ENCODE results near the gene RPL23. TPM values are rescaled to one million over a fixed set of nuclear protein-coding genes. Genes with fewer than 3 reads are reported as not detected.

RPL23 gene
- total and polyA plus RNA-seq, 9 of the 15 experiments (the other 6 are each of a cell fraction or from before 2014, with no cell fraction given): 1,745 to 3,667 (median 3,096) TPM

DNA sequence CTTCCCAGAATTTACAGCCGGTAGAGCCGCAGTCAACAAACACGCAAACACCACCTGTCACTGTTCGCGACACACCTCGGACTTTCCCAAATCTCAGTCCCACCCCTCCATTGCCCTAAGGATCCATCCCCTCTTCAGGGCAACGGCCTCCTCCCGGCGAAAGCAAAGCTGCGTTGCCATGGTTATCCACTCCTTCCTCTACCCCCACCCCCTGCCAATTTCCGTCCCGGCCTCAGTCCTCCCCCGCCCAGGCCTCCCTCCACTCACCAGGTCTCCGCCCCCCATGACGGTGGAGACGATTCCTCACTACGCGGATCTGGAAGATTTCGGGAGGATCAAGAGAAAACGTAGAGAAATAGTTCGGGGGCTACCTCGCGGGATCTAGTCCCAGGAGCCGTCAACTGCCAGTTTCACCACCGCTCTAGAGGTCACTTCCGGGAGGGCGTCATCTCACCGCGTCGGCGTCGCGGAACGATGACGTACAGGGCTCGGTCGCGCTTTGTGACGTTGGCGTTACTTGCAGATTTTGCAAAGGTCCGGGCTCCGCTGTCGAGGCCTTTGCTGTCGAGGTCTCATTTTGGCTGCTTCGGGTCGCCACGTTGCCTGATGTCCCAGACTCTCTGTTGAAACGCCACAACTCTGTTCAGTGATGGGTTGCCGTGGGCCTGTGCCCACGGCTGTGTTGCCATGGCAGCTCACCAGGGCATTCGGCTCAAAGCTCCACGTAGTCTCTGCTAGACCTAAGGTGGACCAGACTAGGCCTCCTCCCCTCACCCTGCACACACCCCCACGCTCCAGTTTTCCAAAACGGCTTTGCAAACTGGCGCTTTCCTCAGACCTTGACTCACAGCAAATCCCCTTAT, 28.4 kb downstream of the RPL23 start, which contains the start of gene CWC25 (continued):
- TF ChIP-seq KDM4B (IDR thresholded peaks at IDR 0.05; ENCODE audit: borderline replicate concordance in 2 of 2, low read depth in 1 of 2) (no peak; a peak in 1 of 4 replicates), POLR2AphosphoS5 (IDR thresholded peaks at IDR 0.05; ENCODE audit: control insufficient read depth, insufficient read depth, low read depth, low read length) (peak; percentile 82), TCF3 (CRISPR knock-in tag; IDR thresholded peaks at IDR 0.05) (0 out of 2 replicates have a peak, but pooled peaks have one; percentile 22), ZNF76 (CRISPR knock-in tag; IDR thresholded peaks at IDR 0.05; ENCODE audit: borderline replicate concordance) (no peak), NRF1 (conservative IDR thresholded peaks at IDR 0.05 in 1 of 2, IDR thresholded peaks at IDR 0.05 in 1 of 2) (no peak), RBM34 (IDR thresholded peaks at IDR 0.05; ENCODE audit: borderline replicate concordance, insufficient read depth, low read length) (no peak), MECOM (CRISPR knock-in tag; IDR thresholded peaks at IDR 0.05) (no peak), FOXA1 (IDR thresholded peaks at IDR 0.05; ENCODE audit: borderline replicate concordance) (no peak), TAL1 (IDR thresholded peaks at IDR 0.05) (no peak), ZBED1 (IDR thresholded peaks at IDR 0.05) (no peak; the same call in 1 of the 2 replicates), SAFB2 (IDR thresholded peaks at IDR 0.05; ENCODE audit: borderline replicate concordance, low read depth, low read length, severe bottlenecking) (no peak), ZNF707 (CRISPR knock-in tag; conservative IDR thresholded peaks at IDR 0.05) (no peak), SMARCA4 (IDR thresholded peaks at IDR 0.05) (no peak), MCM2 (IDR thresholded peaks at IDR 0.05; ENCODE audit: low read depth) (no peak), EWSR1 (IDR thresholded peaks at IDR 0.05; ENCODE audit: borderline replicate concordance, low read depth, partially characterized antibody) (no peak)
- TF ChIP-seq, protein P1, sequence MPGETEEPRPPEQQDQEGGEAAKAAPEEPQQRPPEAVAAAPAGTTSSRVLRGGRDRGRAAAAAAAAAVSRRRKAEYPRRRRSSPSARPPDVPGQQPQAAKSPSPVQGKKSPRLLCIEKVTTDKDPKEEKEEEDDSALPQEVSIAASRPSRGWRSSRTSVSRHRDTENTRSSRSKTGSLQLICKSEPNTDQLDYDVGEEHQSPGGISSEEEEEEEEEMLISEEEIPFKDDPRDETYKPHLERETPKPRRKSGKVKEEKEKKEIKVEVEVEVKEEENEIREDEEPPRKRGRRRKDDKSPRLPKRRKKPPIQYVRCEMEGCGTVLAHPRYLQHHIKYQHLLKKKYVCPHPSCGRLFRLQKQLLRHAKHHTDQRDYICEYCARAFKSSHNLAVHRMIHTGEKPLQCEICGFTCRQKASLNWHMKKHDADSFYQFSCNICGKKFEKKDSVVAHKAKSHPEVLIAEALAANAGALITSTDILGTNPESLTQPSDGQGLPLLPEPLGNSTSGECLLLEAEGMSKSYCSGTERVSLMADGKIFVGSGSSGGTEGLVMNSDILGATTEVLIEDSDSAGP (CRISPR knock-in tag; IDR thresholded peaks at IDR 0.05): no peak
- TF ChIP-seq, protein P2, sequence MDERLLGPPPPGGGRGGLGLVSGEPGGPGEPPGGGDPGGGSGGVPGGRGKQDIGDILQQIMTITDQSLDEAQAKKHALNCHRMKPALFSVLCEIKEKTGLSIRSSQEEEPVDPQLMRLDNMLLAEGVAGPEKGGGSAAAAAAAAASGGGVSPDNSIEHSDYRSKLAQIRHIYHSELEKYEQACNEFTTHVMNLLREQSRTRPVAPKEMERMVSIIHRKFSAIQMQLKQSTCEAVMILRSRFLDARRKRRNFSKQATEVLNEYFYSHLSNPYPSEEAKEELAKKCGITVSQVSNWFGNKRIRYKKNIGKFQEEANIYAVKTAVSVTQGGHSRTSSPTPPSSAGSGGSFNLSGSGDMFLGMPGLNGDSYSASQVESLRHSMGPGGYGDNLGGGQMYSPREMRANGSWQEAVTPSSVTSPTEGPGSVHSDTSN (CRISPR knock-in tag; IDR thresholded peaks at IDR 0.05; ENCODE audit: low read depth): no peak
- TF ChIP-seq, protein P2 (tag; conservative IDR thresholded peaks at IDR 0.05; ENCODE audit: low read depth): 0 out of 2 replicates have a peak, but pooled peaks have one; percentile 6
- TF ChIP-seq, protein P3, sequence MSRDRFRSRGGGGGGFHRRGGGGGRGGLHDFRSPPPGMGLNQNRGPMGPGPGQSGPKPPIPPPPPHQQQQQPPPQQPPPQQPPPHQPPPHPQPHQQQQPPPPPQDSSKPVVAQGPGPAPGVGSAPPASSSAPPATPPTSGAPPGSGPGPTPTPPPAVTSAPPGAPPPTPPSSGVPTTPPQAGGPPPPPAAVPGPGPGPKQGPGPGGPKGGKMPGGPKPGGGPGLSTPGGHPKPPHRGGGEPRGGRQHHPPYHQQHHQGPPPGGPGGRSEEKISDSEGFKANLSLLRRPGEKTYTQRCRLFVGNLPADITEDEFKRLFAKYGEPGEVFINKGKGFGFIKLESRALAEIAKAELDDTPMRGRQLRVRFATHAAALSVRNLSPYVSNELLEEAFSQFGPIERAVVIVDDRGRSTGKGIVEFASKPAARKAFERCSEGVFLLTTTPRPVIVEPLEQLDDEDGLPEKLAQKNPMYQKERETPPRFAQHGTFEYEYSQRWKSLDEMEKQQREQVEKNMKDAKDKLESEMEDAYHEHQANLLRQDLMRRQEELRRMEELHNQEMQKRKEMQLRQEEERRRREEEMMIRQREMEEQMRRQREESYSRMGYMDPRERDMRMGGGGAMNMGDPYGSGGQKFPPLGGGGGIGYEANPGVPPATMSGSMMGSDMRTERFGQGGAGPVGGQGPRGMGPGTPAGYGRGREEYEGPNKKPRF (IDR thresholded peaks at IDR 0.05; ENCODE audit: low read depth, low read length): no peak
